Activated CD4-positive, alpha-beta T cell treated with anti-CD3 and anti-CD28 coated beads, Interleukin-2, amount 50 U/mL, for 1 hour (primary cell): ENCODE data around the gene HVCN1.
"Not testable (repeated sequence)": the region's sequence is repeated elsewhere in the genome, so short reads cannot be mapped to it uniquely, and the experiment has no call there.

Experiments
- DNase-seq: peaks from one replicate; pipeline ENCODE4 v3.0.0-alpha.2; 2020

Gene HVCN1

GRCh38 chr12:110661337-110661972, 27.5 kb downstream of the HVCN1 start:
- DNase-seq: no peak

- no peak for DNase-seq
These were observed 30.0 kb downstream of the HVCN1 start for GRCh38 chr12:110658878-110659277.

GRCh38 chr12:110658242-110658641, 30.7 kb downstream of the HVCN1 start:
- no peak for DNase-seq

DNA sequence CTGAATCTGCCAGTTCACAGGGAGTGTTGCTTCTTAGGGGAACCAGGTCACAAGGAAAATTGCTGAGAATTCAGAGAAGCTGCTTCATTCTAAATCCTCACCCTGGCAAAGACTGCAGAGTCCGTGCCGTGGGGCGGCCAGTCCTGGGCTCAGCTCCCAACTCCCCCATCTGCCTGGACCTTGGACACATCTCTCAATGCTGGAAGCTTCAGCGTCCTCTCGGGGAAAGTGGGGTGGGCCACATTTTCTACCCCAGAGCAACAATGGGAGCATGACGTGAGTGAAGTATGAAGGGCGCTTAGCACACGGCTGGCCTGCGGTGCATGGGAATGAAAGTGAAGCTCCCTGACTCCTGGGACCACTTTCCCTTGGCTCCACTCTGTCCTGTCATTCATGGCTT, 31.2 kb downstream of the HVCN1 start:
- no peak for DNase-seq

DNA sequence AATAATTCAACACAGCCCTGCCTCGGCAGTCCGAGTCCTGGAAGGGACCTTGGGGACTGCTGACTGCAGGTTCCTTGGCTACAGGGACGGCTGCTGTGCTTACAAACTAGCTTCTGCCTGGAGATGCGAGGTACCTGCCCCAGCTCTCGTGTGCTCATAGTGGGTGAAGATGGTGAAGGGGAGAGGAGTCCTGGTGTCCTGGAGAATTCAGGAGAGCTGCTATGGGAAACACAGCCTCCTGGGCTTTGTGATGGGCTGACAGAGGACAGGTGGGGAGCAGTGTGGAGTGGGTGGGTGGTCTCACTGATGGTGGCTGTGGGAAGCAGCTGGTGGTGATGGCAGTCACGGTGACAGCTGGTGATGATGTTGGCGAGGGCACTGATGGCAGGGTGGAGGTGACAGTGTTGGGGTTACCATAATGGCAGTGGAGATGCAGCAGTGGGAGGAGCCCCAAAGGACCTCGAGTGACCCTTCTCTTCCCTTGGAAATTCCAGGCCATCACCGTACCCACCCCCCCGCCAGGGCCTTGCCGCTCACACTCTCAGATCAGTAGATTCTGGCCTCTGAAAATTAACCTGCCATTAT, 32.8 kb downstream of the HVCN1 start:
- DNase-seq: no peak

DNA sequence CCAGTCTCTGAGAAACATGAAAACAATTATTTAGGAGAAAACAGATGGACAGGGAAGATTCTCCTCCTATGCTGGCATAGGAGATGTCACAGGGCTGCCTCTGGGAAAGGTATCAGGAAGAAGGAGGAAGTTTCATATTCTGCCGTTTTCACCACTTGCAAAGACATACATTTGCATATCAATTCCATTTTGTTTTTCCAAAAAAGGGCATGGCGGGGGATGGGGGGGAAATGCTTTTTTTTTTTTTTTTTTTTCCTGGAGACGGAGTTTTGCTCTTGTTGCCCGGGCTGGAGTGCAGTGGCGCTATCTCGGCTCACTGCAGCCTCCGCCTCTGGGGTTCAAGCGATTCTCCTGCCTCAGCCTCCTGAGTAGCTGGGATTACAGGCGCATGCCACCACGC, 34.7 kb downstream of the HVCN1 start:
- not testable (repeated sequence) for DNase-seq

GRCh38 chr12:110649341-110649847, 39.5 kb downstream of the HVCN1 start:
- no peak for DNase-seq

GRCh38 chr12:110647631-110648040, 41.3 kb downstream of the HVCN1 start:
- no peak for DNase-seq

GRCh38 chr12:110641521-110641920, 47.4 kb downstream of the HVCN1 start:
- no peak for DNase-seq

GRCh38 chr12:110640275-110641025, 48.5 kb downstream of the HVCN1 start:
- no peak for DNase-seq

DNA sequence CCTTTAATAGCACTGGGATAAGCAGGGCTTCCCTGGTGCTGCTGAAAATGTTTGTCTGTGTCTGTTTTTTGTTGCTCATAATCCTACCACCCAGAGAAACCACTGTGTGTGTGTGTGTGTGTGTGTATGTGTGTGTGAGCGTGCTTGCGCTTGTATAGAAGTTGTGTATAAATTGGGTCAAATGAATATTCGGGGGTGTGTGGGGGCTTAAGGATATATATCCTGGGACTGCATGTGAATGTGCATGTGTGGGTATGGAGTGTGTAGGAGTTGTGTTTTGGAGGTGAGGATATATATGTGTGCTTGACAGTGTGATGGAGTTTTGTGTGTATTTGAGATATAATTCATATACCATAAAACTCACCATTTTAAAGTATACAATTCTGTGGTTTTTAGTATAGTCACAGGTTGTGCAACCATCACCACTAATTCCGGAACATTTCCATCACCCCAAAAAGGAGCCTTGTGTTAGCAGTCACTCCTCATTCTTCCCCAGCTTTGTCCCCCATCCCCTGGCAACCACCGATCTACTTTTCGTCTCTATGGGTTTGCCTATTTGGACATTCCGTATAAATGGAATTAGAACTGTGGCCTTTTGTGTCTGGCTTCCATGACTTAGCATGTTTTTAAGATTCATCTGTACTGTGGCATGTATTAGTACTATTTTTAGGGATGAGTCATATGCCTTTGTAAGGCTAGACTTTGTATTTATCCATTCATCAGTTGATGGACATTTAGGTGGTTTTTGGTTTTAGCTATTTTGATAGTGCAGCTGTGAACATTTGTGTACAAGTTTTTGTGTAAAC, 49.4 kb downstream of the HVCN1 start:
- no peak for DNase-seq

- DNase-seq: no peak
These were observed 50.1 kb downstream of the HVCN1 start for GRCh38 chr12:110638796-110639195.

- DNase-seq: no peak
These were observed 51.0 kb downstream of the HVCN1 start for GRCh38 chr12:110637869-110638441.

DNA sequence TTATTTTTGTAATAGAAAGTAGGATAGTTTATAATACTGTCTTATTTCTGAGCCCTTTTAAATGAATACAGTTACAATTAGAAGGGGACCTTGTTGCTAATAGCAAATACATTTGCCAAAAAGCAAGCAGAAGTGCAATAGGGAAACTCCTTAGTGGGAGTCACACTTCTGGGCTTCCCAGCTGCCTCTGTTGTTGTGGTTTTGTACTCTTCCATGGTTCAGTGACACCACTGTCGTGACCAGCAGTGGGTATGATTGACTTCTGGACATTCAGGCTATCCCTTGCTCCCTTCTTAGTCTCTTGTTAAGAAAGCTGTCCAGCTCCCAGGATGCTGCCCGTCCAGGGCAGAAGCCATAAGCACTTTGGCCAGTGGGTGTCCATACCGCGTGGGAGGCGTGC, 52.4 kb downstream of the HVCN1 start:
- DNase-seq: no peak

DNA sequence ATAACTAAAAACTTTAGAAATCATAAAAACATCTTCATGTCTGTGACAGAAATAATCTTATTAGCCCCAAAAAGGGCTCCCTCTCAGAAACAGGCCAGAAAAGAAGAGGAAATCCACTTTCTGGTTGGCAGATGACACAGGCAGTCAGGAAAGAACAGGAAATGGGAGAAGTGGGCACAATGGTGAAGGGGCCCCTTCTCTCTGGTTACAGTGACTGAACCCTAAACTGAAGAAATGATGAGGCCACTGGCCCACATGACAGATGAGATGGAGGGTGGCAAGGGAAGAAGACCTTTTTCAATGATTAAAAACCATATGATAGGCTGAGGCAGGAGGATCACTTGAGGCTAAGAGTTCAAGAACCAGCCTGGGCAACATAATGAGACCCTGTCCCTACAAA, 53.9 kb downstream of the HVCN1 start:
- DNase-seq: no peak

- no peak for DNase-seq
These were observed 61.3 kb downstream of the HVCN1 start for GRCh38 chr12:110627500-110628195.

- no peak for DNase-seq
These were observed 66.3 kb downstream of the HVCN1 start for GRCh38 chr12:110622582-110622981.

DNA sequence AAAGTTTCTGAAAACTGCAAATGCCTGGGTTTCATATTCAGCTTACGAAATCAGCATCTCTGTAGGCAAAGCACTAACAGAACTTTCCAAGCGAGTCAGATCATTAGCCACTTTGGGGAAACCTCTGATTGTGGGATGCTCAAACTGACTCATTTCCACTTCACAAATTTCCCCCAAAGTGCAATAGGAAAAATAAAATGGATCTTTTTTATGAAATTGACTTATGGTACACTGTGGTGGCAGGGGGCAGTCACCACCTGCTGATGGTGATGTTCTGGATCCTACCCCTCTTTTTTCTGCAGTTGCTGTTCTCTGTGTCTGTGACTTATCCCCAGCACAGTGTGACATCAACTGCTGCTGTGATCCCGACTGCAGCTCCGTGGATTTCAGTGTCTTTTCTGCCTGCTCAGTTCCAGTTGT, 69.4 kb downstream of the HVCN1 start:
- no peak for DNase-seq

DNA sequence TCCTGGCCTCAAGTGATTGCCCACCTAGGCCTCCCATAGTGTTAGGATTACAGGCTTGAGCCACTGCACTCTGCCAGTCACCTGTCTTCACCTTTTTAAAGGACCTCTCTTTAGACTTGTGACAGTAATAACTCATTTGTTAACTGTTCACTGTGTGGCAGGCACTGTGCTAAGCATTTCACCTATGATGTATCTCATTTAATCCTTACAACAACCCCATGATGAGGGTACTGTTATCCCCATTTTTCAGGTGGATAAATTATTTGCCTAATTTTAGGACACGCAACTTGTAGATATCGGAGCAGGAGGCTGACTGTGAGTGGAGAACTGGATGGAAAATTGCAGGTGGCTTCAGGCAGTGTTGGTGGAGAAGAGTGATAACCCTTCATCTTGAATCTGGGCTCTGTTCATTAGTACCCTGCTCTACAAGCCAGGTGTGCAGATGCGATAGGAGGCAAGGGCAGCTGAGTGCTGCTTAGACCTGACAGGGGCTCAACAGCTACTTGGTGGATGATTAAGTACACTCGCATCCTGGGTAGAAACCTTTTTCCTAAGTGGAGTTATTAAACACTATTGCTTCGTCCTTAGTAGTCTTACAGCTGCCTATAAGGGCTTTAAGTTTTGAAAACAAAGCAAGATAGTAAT, 72.3 kb downstream of the HVCN1 start:
- DNase-seq: no peak

DNA sequence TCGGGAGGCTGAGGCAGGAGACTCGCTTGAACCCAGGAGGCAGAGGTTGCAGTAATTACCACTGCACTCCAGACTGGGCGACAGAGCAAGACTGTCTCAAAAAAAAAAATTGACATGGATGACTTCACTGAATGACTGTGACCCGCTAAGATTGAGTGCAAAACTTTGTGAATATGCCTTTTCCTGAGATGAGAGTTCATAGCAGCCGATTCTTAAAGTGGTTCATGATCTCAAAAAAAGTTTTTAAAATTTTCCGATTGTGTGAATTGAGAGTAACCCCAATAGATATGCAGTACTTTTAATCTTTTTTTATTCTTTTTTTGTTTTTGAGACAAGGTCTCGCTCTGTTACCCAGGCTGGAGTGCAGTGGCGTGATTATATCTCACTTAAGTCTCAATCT, 73.7 kb downstream of the HVCN1 start:
- DNase-seq: no peak
